Keratinocyte (primary cell): Measurements from ENCODE around the gene EN2. TPM values are rescaled to one million over a fixed set of nuclear protein-coding genes. Genes with fewer than 3 reads are reported as not detected.
A peak's percentile ranks its signal among the peaks of the same experiment; 100 is the strongest.

ENCODE experiments used
- DNase-seq: peaks from one replicate; pipeline ENCODE4 v3.0.0-alpha.2; 2011; ENCODE audit warnings: low read depth, missing footprints, low spot score
- FAIRE-seq: peaks from 2 replicates; lab custom pipeline; 2011; peaks lifted over from hg19 to GRCh38; lab: Jason Lieb, UNC
- H2AFZ ChIP-seq: 2 replicates; pipeline ENCODE4 v1.6.0; 2012; ENCODE audit warnings: low read length, control low read depth, inconsistent platforms; ENCODE audit not compliant: control insufficient read depth
- H3K27ac ChIP-seq: 2 replicates; pipeline ENCODE4 v1.5.1; 2011; ENCODE audit warnings: low read length; ENCODE audit not compliant: control insufficient read depth, insufficient read depth
- H3K27me3 ChIP-seq: 3 replicates; pipeline ENCODE4 v1.6.0; 2011; ENCODE audit warnings: low read length; ENCODE audit not compliant: control insufficient read depth, insufficient read depth; ENCODE audit errors: extremely low read depth
- H3K36me3 ChIP-seq, 2 experiments: 2 replicates in 1 of 2; 3 replicates in 1 of 2; pipeline ENCODE4 v1.5.1; 2011; ENCODE audit warnings: low read length in 2 of 2, mild to moderate bottlenecking in 1 of 2; ENCODE audit not compliant: control insufficient read depth in 2 of 2, insufficient read depth in 2 of 2; ENCODE audit errors: extremely low read depth in 1 of 2
- H3K4me1 ChIP-seq: 3 replicates; pipeline ENCODE4 v1.5.1; 2011; ENCODE audit warnings: low read length; ENCODE audit not compliant: control insufficient read depth, insufficient read depth; ENCODE audit errors: extremely low read depth
- H3K4me2 ChIP-seq: 3 replicates; pipeline ENCODE4 v1.6.0; 2011; ENCODE audit warnings: low read depth, low read length; ENCODE audit not compliant: control insufficient read depth, insufficient read depth; ENCODE audit errors: extremely low read depth
- H3K4me3 ChIP-seq, 3 experiments: fragments of 200-600 bp in 1 of 3; sonication (generic) in 1 of 3; 2 replicates in 2 of 3; 3 replicates in 1 of 3; pipeline ENCODE4 v1.5.1; 2011 to 2016; ENCODE audit warnings: low read length in 3 of 3, mild to moderate bottlenecking in 3 of 3, control low read depth in 2 of 3, inconsistent platforms in 1 of 3, low read depth in 1 of 3, mixed read lengths in 1 of 3, mixed run types in 1 of 3, moderate library complexity in 1 of 3; ENCODE audit not compliant: control insufficient read depth in 2 of 3, insufficient read depth in 2 of 3; ENCODE audit errors: extremely low read depth in 1 of 3
- H3K79me2 ChIP-seq: 2 replicates; pipeline ENCODE4 v1.6.0; 2012; ENCODE audit warnings: low read length; ENCODE audit not compliant: control insufficient read depth, insufficient read depth
- H3K9ac ChIP-seq: 3 replicates; pipeline ENCODE4 v1.6.0; 2011; ENCODE audit warnings: low read length; ENCODE audit not compliant: control insufficient read depth, insufficient read depth; ENCODE audit errors: extremely low read depth
- H3K9me1 ChIP-seq: 3 replicates; pipeline ENCODE4 v1.6.0; 2011; ENCODE audit warnings: low read length; ENCODE audit not compliant: control insufficient read depth, insufficient read depth; ENCODE audit errors: extremely low read depth
- H3K9me3 ChIP-seq: 2 replicates; pipeline ENCODE4 v1.5.1; 2012; ENCODE audit warnings: low read depth, low read length; ENCODE audit not compliant: control insufficient read depth
- H4K20me1 ChIP-seq: 3 replicates; pipeline ENCODE4 v1.6.0; 2011; ENCODE audit warnings: low read length; ENCODE audit not compliant: control insufficient read depth, insufficient read depth; ENCODE audit errors: extremely low read depth
- EZH2 ChIP-seq: IDR thresholded peaks from one replicate; pipeline ENCODE4 v1.6.1; 2012; ENCODE audit warnings: inconsistent platforms, mild to moderate bottlenecking, low read length, moderate library complexity
- dilution Hi-C: fragments of 300-500 bp; cut with MboI; formaldehyde crosslinking; loops from one replicate; pipeline ENCODE4 v1.7.0; 2020; ENCODE audit warnings: low sequenced_read_pairs; ENCODE audit not compliant: extremely low pct_ligation_motif_present
- polyA plus RNA-seq, 5 experiments: library from polyadenylated mRNA; depleted of rRNA in 3 of 5; stranded (reverse) in 3 of 5; stranded (forward) in 1 of 5; unstranded in 1 of 5; fragments of >200 nt; gene quantifications; 1 replicate in 1 of 5; 2 replicates in 3 of 5; 3 replicates in 1 of 5; pipeline versions ENCODE4 v1.2.1 to v1.2.3, GENCODE V29; 2011 to 2012; ENCODE audit warnings: missing spikeins in 2 of 5, low read depth in 1 of 5, low replicate concordance in 1 of 5
- TF ChIP-seq, protein P1 (sequence below), 3 experiments: IDR thresholded peaks in 1 of 3; conservative IDR thresholded peaks in 1 of 3; optimal IDR thresholded peaks in 1 of 3; 2 replicates in 2 of 3; 3 replicates in 1 of 3; pipeline versions ENCODE3 to v1.5.1; 2011; ENCODE audit warnings: low read length in 3 of 3, mild to moderate bottlenecking in 3 of 3, moderate library complexity in 2 of 3, control low read depth in 1 of 3, inconsistent platforms in 1 of 3; ENCODE audit not compliant: insufficient read depth in 2 of 3; ENCODE audit errors: extremely low read depth in 1 of 3

The EN2 gene
- polyA plus RNA-seq, 1 donor (not counting 4 experiments of a cell fraction or from before 2014, with no cell fraction given) = 0.05 TPM

DNA sequence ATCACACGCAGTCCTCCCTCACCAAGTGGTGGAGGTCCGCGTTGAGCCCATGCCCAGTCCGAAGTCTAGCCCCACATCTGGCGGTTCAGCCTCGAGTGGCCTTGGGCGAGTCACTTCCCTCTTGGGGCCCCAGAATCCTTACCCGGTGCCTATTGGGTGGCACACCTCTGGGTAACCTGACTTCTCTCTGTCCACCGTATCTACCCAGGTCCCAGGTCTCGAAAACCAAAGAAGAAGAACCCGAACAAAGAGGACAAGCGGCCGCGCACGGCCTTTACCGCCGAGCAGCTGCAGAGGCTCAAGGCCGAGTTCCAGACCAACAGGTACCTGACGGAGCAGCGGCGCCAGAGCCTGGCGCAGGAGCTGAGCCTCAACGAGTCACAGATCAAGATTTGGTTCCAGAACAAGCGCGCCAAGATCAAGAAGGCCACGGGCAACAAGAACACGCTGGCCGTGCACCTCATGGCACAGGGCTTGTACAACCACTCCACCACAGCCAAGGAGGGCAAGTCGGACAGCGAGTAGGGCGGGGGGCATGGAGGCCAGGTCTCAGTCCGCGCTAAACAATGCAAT lies 4.3 kb downstream of the EN2 start:
- no peaks in the 10 kb centered on the region for H3K4me1 ChIP-seq
- H3K36me3 ChIP-seq = no peaks in the 10 kb centered on the region
- no peak overlapping the region for H2AFZ ChIP-seq
- FAIRE-seq (no peak), DNase-seq (no peak)
- TF ChIP-seq, protein P1, sequence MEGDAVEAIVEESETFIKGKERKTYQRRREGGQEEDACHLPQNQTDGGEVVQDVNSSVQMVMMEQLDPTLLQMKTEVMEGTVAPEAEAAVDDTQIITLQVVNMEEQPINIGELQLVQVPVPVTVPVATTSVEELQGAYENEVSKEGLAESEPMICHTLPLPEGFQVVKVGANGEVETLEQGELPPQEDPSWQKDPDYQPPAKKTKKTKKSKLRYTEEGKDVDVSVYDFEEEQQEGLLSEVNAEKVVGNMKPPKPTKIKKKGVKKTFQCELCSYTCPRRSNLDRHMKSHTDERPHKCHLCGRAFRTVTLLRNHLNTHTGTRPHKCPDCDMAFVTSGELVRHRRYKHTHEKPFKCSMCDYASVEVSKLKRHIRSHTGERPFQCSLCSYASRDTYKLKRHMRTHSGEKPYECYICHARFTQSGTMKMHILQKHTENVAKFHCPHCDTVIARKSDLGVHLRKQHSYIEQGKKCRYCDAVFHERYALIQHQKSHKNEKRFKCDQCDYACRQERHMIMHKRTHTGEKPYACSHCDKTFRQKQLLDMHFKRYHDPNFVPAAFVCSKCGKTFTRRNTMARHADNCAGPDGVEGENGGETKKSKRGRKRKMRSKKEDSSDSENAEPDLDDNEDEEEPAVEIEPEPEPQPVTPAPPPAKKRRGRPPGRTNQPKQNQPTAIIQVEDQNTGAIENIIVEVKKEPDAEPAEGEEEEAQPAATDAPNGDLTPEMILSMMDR (optimal IDR thresholded peaks at IDR 0.05 in 1 of 3, IDR thresholded peaks at IDR 0.05 in 1 of 3, conservative IDR thresholded peaks at IDR 0.05 in 1 of 3; ENCODE audit: extremely low read depth in 1 of 3, insufficient read depth in 2 of 3, low read length in 3 of 3) = no peak
- peak; percentile 47 for TF ChIP-seq EZH2
- no peaks in the 10 kb centered on the region for H3K79me2 ChIP-seq
- no peak overlapping the region for H3K4me2 ChIP-seq
- no peak overlapping the region for H3K27ac ChIP-seq
- no peaks in the 10 kb centered on the region for H4K20me1 ChIP-seq
- peaks cover 97% of the 10 kb centered on the region for H3K27me3 ChIP-seq
- no peaks in the 10 kb centered on the region for H3K9me1 ChIP-seq
- no peak overlapping the region for H3K4me3 ChIP-seq
- no peak overlapping the region for H3K9ac ChIP-seq
- dilution Hi-C loops = no loop called here
- H3K9me3 ChIP-seq = no peaks in the 10 kb centered on the region

DNA sequence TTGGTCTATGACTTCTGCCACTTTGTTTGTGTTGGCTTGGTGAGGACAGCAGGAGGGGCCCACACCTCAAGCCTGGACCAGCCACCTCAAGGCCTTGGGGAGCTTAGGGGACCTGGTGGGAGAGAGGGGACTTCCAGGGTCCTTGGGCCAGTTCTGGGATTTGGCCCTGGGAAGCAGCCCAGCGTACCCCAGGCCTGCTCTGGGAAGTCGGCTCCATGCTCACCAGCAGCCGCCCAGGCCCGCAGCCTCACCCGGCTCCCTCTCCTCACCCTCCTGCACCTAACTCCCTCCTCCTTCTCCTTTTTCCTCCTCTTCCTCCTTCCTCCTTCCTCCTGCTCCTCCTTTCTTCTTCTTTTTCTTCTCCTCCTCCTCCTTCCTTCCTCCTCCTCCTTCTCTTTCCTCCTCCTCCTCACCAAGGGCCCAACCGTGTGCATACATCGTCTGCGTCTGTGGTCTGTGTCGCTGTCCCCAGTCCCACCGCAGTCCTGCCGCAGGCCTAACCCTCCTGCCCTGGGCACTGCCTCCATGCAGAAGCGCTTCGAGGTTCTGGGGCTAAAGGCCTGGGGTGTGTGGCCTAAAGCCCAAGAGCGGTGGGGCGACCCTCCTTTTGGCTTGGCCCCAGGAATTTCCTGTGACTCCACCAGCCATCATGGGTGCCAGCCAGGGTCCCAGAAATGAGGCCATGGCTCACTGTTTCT lies 5.3 kb downstream of the EN2 start:
- no peaks in the 10 kb centered on the region for H3K9me1 ChIP-seq
- H3K4me3 ChIP-seq = no peak overlapping the region
- H3K4me1 ChIP-seq = no peaks in the 10 kb centered on the region
- H4K20me1 ChIP-seq = no peaks in the 10 kb centered on the region
- TF ChIP-seq EZH2 = peak; percentile 44
- TF ChIP-seq, protein P1 (optimal IDR thresholded peaks at IDR 0.05 in 1 of 3, IDR thresholded peaks at IDR 0.05 in 1 of 3, conservative IDR thresholded peaks at IDR 0.05 in 1 of 3; ENCODE audit: extremely low read depth in 1 of 3, insufficient read depth in 2 of 3, low read length in 3 of 3) = no peak
- no peak for DNase-seq
- H3K9ac ChIP-seq = no peak overlapping the region
- no peak overlapping the region for H3K4me2 ChIP-seq
- no peak overlapping the region for H3K27ac ChIP-seq
- no peak overlapping the region for H2AFZ ChIP-seq
- dilution Hi-C loops = no loop called here
- H3K79me2 ChIP-seq = no peaks in the 10 kb centered on the region
- H3K9me3 ChIP-seq = no peaks in the 10 kb centered on the region
- FAIRE-seq = no peak
- no peaks in the 10 kb centered on the region for H3K36me3 ChIP-seq
- peaks cover 100% of the 10 kb centered on the region for H3K27me3 ChIP-seq
